HG03354 (cell line): ENCODE data around the gene MED25.

Experiments
- ATAC-seq: cut with Tn5 transposase; IDR thresholded peaks from one replicate; pipeline ENCODE4 v1.9.1; 2021; ENCODE audit warnings: mild to moderate bottlenecking; ENCODE audit not compliant: unreplicated experiment, poor library complexity, severe bottlenecking

The MED25 gene

GRCh38 chr19:49879243-49879963 lies 61.3 kb downstream of the MED25 start:
- ATAC-seq: no peak

DNA sequence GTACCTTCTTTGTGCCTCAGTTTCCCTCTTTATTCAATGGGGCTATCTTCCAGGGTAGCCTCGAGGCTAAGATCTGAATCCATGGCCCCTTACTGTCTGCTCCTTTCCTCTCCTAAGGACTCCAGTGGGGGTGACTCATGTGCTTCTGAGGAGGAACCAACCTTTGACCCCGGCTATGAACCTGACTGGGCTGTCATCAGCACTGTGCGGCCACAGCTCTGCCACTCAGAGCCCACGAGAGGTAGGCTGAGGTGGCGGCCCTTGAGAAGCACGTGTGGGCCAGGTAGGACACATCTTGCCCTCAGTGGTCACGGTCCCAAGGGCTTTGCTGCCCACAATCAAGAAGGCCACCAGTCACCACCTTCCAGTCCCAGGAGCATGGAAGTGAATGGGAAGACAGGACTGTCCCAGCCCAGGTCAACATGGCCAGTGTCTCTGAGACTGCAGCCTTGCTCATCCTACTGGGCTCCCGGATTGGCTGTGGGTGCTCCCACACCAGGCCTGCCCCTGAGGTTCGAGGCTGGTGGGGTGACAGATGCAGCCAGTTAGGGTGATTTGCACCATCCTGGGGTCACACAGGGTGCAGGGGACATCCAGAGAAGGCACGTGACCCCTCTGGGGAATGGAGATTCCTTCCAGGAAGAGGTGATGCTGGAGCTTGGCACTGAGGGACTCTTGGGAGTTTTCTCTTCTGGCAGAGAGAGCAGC lies 62.2 kb downstream of the MED25 start:
- no peak for ATAC-seq

DNA sequence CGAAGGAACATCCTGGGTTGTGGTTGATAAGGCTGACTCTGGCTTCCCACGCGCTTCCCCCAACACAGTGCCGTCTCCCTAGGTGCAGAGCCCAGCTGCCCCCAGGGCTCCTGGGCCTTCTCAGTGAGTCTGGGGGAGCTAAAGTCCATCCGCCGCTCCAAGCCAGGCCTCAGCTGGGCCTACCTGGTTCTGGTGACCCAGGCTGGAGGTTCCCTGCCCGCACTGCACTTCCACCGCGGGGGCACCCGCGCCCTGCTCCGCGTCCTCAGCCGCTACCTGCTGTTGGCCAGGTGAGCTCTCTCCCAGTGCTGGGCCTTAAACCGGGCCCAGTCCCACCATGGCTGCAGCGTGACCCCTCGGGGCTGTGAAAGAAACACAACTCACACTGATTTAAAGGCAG lies 63.1 kb downstream of the MED25 start:
- no peak for ATAC-seq

GRCh38 chr19:49881672-49882394 lies 63.7 kb downstream of the MED25 start:
- ATAC-seq: no peak

DNA sequence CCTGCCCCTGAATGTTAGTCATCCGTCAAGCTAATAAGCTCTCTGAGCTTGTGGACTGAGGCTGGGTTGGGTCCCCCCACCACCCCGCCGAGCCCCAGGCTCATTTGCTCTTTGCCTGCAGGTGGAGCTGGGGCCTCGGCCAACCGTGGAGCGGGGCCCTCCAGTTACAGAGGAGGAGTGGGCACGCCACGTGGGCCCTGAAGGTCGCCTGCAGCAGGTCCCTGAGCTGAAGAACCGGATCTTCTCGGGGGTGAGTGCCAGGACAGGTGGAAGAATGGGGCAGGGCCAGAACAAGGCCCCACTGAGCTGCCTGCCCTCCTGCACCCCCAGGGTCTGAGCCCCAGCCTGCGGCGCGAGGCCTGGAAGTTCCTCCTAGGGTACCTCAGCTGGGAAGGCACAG lies 64.6 kb downstream of the MED25 start:
- ATAC-seq: no peak

DNA sequence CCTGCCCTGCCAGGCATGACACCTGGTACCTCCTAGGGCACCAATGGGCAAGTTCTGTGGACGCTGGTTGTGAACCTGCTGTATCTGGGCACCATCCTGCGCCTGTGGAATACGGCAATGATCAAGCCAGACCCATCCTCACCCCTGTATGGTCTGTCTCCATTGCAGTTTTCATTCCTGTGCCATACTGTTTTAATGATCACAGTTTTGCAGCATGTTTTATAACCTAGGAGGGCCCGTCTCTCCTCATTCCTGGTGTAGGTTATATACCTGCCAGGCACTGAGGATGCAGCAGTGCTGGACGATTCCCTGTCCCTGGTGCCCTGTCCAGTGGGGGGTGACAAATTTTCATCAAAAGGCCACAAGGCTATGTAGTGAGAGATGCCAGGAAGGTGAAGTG lies 65.0 kb downstream of the MED25 start:
- ATAC-seq: no peak

- no peak for ATAC-seq
These were observed 66.0 kb downstream of the MED25 start for GRCh38 chr19:49884109-49884508.

DNA sequence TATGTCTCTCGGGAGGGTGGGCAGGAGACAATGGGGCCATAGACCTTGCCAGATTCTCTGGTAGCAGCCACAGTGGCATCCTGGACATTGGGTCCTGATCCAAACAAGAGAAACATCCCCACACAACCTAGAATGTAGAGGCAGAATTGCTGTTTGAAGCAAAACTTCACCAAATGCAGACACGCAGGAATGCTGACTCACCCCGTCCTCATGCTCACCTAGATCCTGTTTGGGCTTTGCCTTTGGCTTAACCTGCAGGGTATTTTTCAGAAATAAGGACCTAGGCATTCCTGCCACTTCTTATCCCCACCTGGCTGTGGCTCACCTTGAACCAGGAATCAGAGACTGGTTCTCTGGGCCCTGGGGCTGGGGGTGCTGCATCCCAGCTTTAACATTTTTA lies 66.7 kb downstream of the MED25 start:
- no peak for ATAC-seq
